CMK (cell line): Measurements from ENCODE around the gene CNTD1.

Experiments
- DNase-seq: peaks from one replicate; pipeline ENCODE4 v3.0.0-alpha.2; 2010; ENCODE audit warnings: low read depth

The CNTD1 gene

DNA sequence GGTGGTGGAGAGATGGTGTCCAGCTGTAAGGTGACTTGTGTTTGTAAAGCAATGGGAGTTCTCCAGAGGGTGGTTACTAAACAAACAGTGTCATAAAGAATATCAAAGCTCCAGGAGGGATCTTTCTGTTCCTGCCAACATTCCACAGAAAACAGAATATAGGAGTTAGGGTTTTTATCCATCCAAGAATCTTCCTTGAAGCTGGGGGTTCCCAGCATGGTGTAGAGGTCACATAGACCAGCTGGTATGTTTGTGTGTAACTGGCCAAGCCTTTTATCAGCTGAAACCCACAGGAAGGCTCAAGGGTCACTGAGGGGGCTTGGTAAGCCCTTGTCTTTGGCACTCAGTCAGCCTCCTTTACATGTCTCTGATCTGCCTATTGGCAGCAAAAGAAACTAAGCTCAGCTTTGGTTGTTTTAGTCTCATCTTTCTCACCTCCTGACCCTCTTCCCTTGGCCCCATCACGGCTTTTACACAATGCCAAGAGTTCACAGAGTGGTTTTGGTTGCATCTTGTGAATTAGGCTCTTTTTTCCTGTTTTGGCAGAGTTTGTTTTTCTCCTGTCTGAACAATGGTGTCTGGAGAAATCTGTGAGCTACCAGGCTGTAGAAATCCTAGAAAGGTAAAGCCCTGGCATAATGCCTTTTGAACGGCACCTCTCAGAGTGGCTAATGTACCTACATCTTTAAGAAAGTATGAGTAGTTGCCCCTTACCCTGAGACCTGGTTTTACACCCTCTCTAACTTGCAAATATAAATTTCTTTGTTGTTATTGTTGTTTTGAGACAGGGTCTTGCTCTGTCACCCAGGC lies 4.6 kb downstream of the CNTD1 start:
- DNase-seq: no peak

DNA sequence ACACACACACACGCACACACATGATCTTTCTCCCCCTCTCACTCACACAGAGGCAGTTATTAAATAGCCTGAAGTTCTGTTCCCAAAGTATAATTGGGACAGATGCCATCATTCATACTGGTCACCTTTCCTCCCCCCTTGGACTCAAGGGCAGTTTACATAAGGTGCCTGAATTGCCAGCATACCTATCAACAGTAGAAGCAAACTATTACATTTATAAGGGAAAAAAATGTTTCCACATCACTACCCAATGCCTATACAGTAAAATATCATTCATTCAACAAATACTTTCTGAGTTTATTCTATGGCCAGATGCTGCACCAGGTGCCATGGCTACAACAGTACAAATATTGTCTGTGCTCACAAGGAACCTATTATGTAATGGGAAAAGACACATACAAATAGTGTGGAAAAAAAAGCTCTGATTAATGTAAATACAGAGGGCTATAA lies 6.3 kb downstream of the CNTD1 start:
- DNase-seq: no peak

DNA sequence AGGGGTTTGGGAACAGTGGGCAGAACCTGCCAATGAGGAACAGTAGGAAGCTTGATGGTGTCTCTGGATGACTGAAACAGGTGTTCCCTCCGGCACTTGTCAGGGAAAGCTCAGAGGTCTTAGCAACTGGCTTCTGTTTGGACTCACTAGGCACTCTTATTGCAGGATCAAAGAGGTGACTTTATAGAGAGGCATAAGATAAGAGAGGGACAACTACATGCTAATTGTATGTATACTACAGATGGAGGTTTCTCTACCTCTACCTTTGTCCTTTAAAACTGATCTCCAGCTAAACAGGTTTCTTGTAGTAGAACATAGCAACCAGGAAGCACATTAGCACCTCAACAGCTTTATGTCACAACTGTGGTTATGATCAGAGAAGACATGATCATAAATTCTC lies 7.6 kb downstream of the CNTD1 start:
- no peak for DNase-seq

DNA sequence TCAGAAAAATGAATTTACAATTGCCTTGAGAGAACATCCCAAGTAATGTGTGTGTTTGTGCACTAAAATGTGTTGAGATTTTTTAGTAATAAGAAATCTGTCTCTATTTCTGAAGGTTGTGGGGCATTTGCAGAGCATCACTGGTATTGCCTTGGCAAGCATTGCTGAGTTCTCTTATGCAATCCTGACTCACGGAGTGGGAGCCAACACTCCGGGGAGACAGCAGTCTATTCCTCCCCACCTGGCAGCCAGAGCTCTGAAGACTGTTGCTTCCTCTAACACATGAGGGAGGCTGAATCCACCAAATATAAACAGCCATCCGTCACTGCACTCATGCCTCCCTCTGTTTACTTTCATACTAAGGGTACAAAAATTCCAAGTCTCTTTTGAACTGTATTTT lies 10.6 kb downstream of the CNTD1 start:
- DNase-seq: no peak

DNA sequence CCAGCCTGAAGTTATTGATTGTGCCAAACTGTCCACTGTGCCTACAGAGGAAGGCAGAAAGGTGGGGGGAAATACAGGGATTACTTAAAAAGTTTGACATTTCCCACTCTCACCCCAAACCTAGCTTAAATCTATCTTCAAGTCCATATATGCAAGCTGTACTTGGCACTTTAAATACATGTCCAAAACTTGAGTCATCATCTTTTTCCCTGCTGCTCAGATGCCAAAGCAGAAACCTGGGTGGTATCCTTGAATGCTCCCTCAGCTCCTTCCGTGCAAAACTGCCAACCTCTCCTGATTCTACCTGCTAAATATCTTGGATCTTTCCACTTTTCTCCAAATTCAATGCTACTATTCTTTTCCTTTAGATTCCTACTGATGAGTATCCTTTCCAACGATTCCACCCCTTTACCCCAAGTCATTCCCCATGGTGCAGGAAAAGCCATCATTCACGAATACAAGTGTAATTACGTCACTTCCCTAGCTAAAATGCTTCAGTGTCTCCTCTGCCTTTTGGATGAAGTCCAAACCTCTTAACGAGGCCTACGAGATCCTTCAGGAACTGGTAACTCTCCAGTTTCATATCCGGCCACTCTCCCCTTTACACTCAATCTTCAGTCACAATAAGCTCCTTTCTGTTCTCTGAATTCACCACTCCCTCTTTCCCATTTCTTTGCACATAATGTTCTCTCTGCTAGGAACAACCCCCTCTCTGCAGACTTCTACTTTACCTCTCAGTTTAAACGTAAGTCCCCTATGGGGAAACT lies 16.2 kb downstream of the CNTD1 start:
- no peak for DNase-seq

DNA sequence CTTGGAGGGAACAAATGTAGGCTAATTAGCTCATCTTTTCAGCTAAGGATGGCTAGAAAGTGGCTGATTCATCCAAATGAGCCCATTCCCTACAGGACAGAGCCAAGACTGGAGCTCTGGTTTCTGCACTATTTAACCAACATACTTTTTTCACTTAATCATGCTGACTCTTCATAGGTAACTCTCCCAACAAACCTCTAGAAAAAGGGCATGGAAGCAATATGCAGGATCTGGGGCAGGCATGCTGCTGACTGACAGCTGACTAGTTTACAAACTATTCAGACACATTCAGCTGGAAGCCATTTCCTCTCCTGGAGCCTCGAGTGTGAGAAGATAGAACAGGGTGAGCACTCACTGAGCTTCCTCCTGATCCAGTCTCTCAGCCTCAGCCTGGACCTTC lies 19.2 kb downstream of the CNTD1 start:
- no peak for DNase-seq

DNA sequence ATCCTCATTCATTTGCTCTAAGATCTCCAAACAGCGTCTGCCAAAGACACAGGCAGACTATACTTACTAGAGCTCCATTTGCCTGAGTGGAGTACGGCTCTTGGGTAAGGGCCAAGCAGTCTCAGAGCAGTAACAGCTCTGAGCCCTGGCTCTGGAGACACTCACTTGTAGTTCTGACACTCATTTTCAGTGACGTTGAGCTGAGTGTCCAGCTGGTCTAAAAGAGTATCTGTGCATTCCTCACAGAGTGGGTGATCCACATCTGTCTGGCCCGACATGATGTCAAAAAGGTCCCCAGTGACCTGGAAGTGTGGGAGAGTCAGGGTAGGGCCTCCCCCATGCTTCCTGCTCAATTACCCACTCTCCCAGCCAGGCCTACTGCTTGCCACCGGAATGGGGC lies 19.7 kb downstream of the CNTD1 start:
- DNase-seq: no peak

DNA sequence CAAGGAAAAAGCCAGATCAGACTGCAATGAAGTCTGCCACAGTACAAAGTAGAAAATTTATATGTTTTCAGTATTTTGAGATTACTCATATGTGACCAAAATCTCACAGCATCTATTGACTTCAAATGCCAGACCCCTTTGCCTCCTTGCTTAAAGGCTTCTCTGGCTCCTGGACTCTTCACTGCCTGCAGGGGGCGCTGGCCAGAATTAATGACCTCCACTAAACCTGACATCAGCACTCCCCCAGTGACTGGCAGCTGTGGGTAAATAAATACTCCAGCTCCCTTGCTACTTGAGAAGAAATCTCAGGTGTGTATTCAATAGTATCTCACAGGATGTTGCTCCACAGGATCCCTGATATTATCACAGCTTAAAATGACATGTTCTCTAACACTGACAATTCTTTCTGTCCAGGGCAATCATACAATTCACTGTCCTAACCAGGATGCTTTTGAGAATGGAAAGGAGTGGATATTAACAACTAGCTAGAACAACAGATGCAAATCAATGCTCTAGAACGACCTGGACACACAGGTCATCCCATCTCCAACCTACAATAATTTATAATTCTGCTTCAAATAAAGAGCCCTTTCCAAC lies 21.4 kb downstream of the CNTD1 start:
- no peak for DNase-seq

DNA sequence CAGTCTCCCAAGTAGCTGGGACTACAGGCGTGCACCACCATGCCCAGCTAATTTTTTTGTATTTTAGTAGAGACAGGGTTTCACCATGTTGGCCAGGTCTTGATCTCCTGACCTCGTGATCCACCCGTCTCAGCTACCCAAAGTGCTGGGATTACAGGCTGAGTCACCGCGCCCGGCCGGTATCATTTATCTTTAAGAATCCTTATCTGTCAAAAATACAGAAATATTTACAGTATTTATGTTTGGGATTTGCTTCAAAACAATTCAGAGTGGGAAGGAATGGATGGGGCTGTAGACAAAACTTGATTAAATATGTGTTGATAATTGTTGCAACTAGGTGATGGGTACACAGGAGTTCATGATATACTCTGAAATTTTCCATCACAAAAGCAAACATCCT lies 22.5 kb downstream of the CNTD1 start:
- DNase-seq: no peak

DNA sequence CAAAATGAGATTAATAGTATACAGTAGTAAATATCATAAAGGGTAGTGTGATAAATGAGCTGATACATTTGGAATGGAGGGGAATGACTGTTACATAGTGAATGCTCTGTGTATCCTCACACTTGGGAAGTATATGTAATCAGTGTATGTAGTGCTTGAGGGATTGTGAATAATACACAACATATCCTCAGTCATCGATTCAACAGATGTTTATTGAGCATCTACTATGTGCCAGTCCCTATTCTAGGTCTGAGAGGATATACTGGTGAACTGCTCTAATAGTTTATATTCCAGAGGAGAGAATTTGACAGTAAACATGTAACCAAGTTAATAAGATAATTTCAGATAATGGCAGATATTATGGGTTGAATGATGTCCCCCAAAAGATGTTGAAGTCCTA lies 28.8 kb downstream of the CNTD1 start:
- DNase-seq: no peak

DNA sequence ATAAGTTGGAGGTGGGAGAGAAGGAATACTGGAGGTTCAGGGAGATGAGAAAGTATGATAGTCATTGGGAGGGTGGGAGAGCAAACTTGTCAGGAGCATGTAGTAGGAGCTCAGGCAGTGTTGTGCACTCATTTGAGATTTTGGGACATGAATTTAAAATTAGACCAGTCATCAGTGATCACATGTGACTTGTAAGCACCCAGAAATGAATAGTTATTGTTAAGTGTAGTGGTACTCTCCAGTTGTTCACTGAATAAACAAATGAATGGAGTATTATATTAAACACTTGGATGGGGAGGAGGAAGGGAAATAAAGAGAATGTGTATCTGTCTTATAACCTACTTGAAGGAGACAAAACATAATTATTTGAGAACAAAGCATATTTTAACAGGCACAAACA lies 32.3 kb downstream of the CNTD1 start:
- no peak for DNase-seq

DNA sequence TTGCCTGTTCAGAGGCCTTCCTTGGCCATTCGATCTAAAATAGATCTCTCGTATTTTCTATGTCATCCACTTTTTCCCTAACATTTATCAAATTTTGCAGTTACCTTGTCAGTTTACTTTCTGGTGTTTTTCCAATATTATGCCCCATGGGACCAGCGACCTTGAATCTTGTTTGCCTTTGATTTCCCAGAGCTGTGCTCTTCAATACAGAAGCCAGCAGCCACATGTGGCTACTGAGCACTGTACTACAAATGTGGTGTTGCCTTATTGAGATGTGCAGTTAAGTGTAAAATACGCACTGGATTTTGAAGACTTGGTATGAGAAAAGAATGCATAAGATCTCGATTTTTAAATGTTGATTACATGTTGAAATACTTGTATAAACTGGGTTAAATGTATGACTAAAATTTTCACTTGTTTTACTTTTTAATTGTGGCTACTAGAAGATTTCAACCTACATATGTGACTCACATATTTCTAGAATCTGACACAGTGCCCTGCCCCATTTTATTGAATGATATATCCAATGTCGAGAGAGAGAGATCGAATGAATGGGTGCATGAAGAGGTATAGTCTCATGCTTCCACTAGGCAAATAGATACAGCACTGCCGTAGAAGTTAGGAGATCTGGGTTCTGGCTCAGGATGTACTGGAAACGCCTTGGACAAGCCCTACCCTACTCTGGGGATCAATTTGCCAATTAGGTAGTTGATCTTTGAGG lies 33.7 kb downstream of the CNTD1 start:
- DNase-seq: no peak

DNA sequence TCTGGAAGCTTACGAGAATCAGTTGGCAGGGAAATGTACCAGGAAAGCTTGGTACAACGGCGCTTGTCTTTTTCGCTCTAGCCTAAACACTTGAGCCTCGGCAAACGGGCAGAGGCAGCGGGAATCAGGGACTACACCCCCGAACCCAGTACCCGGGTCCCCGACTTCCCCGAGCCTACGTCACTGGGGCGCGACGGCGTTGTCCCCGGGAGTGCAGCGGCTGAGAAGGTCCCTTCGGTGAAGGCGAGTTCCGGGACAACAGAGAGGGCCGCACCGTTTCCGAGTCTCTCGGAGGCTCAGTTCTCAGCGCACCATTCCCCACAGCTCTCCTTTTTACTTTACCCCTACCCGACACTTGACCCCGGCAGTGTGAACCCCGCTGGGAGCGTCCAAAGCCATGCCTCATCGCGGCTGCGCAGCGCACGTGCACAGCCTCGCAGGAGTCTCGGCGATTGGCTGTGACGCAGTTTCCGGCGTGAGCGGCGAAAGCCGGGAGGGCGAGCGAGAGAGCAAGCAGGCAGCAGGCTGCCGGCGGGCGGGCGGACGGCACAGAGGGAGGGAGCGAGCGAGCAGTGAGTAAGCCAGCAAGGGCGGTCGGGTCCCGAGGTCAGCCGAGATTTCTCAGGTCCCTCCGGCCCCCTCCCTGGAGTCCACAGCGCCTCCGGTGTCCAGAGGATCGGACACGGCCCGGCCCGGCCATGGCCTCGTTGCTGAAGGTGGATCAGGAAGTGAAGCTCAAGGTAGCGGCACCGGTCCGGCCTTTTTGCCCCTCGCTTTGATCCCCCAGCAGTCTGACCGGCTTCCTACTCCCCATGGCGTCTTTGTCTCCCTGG lies 34.5 kb downstream of the CNTD1 start, which contains the start of gene PSME3:
Gene PSME3, plus strand, starts transcription at position 464 of the 833 bp plus-strand sequence. Its CDS starts 235 bp downstream, at position 699.
- DNase-seq: peak; percentile 46

DNA sequence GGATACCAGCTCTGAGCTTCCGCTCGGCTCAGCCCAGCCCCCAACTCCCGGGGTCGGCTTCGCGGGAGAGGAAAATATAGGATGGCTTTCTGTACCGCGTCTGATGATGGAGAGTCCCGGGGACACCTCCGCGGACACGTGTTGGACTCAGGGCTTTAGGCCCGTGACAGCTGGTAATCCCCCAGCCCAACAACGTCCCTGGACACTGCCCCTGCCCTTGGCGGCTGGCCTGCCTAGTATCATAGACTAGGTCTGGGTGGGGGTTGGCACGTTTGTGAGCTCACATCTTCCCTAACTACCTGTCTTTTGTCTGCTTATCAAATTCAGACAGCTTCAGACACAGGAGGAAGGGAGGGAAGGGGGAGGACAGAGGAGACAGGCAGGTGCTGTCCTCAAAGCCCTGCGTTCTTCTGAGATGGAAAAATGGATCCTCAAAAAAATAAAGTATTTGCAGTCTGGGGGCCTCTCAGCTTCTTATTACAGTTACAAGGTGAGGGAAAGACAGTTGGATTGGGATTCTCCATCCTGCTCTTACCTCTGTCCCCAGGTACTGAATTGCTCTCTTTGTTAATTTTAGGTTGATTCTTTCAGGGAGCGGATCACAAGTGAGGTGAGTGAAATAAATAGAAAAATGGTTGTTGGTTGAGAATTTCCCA lies 35.2 kb downstream of the CNTD1 start:
- no peak for DNase-seq

DNA sequence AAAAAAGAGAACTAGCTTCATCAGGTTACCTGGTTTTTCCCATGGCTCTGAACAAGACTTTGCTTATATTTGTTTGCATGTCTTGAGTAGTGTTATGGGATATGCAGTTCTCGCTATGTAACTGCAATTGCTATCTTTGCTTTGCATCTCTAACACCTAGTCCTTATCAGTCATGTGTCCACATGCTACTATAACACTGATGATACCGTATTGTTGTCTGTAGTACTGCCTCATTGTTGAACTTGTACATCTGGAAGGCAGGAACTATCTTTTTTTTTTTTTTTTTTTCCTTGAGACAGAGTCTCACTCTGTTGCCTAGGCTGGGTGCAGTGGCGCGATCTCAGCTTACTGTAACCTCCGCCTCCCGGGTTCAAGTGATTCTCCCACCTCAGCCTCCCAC lies 37.1 kb downstream of the CNTD1 start:
- no peak for DNase-seq

DNA sequence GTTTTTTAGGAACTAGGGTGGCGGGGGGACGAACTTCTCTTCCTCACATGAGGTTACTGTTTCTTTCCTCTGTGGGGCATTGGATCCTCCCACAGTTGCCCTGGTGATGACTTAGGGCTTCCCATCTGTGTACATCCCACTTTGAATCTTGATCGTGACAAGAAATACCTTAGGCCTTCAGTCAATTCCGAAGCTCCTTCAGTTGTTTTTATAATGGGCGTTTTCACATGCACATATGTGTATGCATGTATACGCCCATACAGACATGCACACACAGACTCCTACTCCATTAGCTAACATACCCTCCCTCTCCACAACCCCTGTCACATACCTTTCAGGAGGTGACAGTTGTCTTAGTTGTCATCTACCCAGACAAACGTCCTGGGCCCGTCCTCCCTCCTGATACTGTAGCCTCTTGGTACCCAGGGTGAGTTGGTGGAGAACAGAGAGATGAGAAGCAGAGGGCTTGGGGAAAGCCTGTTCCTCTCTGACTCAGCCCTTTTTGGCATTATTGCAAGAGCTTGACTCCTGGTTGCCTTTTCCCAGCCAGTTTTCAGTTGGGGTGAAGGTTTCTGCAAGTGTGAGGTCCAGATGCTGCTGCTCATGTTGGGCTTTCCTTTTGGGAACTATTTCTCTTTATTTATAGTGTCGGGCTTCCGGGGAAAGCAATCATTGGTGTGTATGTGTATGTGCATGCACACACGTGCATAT lies 43.5 kb downstream of the CNTD1 start:
- no peak for DNase-seq

DNA sequence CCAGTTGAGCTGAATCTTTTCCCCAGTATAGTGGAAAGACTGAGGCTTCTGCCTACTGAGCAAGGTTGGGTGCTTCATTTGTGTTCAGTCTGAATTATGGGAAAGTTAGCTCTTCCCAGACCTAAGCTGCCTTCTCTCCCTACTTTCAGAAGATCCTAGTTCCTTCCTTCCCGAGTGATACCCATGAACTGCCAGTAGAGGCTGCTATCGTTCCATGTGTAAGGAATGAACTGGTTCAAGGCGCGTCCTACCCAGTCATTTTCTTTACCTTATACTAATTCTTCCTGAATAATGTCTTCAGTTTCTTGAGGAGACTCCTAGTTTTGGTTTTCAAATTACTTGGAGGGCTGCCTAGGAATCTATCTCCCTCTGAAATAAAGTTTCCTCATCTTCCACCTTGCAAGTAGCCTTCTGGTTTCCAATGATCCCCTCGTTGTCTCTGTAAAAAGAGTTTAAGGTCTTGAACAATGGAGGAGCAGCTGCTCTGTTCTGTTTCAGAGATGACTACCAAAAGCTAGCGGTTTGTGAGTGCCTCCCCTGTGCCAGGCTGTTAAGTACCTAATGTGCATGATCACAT lies 44.8 kb downstream of the CNTD1 start:
- no peak for DNase-seq

DNA sequence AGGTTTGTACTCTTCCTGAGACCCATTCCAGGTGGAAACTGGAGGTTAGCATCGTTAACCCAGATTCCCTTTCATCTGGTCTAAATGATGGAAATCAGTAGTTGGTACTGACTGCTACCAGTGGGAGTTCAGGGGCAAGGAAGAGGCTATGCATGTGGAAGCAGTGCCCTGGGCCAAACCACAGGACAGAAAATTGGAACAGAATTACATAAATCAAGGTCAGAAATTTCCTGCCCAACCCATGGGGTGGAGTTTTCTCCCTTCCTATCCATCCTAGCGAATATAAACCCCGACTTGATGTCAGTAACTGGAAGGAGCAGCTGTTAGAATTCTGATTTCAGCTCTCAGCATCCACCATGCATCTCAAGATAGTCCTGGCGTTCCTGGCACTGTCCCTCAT lies 45.6 kb downstream of the CNTD1 start, which contains the start of gene AOC2:
Gene AOC2, plus strand, starts transcription at position 310 of the 400 bp plus-strand sequence. Its CDS starts 47 bp downstream, at position 357.
- no peak for DNase-seq

DNA sequence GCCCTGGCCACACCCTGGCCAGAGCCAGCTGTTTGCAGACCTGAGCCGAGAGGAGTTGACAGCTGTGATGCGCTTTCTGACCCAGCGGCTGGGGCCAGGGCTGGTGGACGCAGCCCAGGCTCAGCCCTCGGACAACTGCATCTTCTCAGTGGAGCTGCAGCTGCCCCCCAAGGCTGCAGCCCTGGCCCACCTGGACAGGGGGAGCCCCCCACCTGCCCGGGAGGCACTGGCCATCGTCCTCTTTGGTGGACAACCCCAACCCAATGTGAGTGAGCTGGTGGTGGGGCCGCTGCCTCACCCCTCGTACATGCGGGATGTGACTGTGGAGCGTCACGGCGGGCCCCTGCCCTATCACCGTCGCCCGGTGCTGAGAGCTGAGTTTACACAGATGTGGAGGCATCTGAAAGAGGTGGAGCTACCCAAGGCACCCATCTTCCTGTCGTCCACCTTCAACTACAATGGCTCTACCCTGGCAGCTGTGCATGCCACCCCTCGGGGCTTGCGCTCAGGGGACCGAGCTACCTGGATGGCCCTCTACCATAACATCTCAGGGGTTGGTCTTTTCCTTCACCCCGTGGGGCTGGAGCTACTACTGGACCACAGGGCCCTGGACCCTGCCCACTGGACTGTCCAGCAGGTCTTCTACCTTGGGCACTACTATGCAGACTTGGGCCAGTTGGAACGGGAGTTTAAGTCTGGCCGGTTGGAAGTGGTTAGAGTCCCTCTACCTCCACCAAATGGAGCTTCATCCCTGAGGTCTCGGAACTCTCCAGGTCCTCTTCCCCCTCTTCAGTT lies 46.3 kb downstream of the CNTD1 start:
- no peak for DNase-seq
